Thoracic aorta (tissue), 2 donors: ENCODE data around the gene MTMR1. TPM values are rescaled to one million over a fixed set of nuclear protein-coding genes. Genes with fewer than 3 reads are reported as not detected.

ENCODE experiments used
- ATAC-seq: fragments of 150-250 bp; one replicate; pipeline ENCODE4 v1.8.0; 2017; ENCODE audit warnings: low read depth; ENCODE audit not compliant: insufficient number of reproducible peaks, low FRiP score
- DNase-seq: peaks from one replicate; pipeline ENCODE4 v3.0.0-alpha.2; 2020; ENCODE audit warnings: low spot score
- H3K27ac ChIP-seq, 2 donors: fragments of 200-600 bp; sonication (generic); 1 replicate in 1 of 2; 2 replicates in 1 of 2; pipeline ENCODE4 v1.5.1; 2016; ENCODE audit warnings: mild to moderate bottlenecking in 2 of 2, moderate library complexity in 2 of 2
- H3K27me3 ChIP-seq: fragments of 200-600 bp; sonication (generic); replicated peaks from 2 replicates; pipeline ENCODE4 v1.6.0; 2016; ENCODE audit warnings: mild to moderate bottlenecking; ENCODE audit not compliant: insufficient read depth
- H3K36me3 ChIP-seq: fragments of 200-600 bp; sonication (generic); one replicate; pipeline ENCODE4 v1.5.1; 2016
- H3K4me1 ChIP-seq, 2 donors: fragments of 200-600 bp; sonication (generic); 1 replicate in 1 of 2; 2 replicates in 1 of 2; pipeline versions ENCODE4 v1.5.1 to v1.6.0; 2016; ENCODE audit warnings: low read depth in 2 of 2, mild to moderate bottlenecking in 1 of 2; ENCODE audit not compliant: control insufficient read depth in 1 of 2
- H3K4me3 ChIP-seq: fragments of 200-600 bp; sonication (generic); 2 replicates; pipeline ENCODE4 v1.5.1; 2016; ENCODE audit warnings: mild to moderate bottlenecking
- H3K9me3 ChIP-seq: fragments of 200-600 bp; sonication (generic); 2 replicates; pipeline ENCODE4 v1.5.1; 2016
- total RNA-seq, 2 donors: library from RNA; depleted of rRNA; stranded (reverse); fragments of >200 nt; gene quantifications; one replicate each; pipeline versions ENCODE4 v1.1.0 to v1.2.3, GENCODE V29; 2016
- TF ChIP-seq, protein P1 (sequence below): fragments of 200-600 bp; sonication (generic); IDR thresholded peaks from one replicate; pipeline ENCODE4 v1.5.1; 2019; ENCODE audit warnings: antibody characterized with exemption

The MTMR1 gene
- total RNA-seq, 2 donors from 2014 or later: 26.5 to 31.5 TPM

DNA sequence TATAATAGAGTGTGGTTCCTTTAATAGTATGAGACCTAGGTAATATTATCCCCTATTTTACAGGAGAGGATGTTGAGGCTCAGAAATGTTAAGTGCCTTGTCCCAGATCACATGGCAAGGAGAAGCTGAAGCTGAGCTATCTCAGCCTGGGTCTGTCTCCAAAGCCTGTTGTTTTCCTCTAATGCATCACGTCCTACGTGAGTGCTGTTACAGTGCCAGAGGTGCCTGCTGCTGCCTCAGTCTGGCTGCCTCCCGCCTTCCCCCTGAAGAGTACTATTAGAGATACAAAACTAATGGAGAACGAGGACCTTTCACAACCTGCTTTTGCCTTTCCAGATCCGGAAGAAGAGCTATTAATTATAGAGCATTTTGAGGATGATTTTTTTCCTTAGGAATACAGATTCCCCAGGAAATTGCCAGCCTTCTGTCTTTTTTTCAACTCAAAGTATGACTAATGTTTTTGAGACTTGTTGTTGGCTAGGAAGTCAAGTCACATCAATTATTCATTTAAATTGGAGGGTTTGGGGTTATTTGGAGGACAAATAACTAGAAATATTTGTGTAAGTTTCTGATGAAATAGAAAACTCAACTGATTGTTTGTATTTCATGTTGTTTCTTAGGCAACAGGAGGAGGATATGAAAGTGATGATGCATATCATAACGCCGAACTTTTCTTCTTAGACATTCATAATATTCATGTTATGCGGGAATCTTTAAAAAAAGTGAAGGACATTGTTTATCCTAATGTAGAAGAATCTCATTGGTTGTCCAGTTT lies 43.9 kb upstream of the MTMR1 start:
- no peak for DNase-seq
- H3K9me3 ChIP-seq: no peaks in the 10 kb centered on the region
- no peak overlapping the region for H3K4me3 ChIP-seq
- TF ChIP-seq, protein P1, sequence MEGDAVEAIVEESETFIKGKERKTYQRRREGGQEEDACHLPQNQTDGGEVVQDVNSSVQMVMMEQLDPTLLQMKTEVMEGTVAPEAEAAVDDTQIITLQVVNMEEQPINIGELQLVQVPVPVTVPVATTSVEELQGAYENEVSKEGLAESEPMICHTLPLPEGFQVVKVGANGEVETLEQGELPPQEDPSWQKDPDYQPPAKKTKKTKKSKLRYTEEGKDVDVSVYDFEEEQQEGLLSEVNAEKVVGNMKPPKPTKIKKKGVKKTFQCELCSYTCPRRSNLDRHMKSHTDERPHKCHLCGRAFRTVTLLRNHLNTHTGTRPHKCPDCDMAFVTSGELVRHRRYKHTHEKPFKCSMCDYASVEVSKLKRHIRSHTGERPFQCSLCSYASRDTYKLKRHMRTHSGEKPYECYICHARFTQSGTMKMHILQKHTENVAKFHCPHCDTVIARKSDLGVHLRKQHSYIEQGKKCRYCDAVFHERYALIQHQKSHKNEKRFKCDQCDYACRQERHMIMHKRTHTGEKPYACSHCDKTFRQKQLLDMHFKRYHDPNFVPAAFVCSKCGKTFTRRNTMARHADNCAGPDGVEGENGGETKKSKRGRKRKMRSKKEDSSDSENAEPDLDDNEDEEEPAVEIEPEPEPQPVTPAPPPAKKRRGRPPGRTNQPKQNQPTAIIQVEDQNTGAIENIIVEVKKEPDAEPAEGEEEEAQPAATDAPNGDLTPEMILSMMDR: no peak
- no peaks in the 10 kb centered on the region for H3K27me3 ChIP-seq
- no peaks in the 10 kb centered on the region for H3K36me3 ChIP-seq
- H3K27ac ChIP-seq: peak overlapping the region in 1 of 2 donors; percentile 16
- no peak for ATAC-seq
- peaks cover 0 to 12% of the 10 kb centered on the region in 2 donors for H3K4me1 ChIP-seq

DNA sequence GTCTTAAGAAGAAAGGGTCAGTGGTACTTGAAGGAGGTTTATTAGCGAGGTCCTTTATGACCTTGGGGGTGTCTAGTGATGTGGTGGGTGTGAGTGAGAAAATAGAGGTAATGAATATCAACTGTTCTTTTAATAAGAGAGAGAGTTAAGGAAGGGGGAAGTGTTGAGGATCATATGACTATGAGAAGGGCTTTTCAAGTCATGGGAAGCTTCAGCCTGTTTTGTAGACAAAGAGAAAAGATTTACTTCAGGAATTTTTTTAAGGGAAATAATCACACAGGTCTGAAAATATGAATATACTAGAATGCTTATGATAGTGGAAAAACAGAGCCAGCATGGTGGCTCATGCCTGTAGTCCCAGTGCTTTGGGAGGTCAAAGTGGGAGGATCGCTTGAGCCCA lies 41.3 kb upstream of the MTMR1 start:
- Histone ChIP-seq H3K4me3 (no peak overlapping the region), H3K27ac (no peak overlapping the region), H3K9me3 (no peaks in the 10 kb centered on the region), H3K27me3 (no peaks in the 10 kb centered on the region), H3K4me1 (peaks cover 0 to 12% of the 10 kb centered on the region in 2 donors), H3K36me3 (no peaks in the 10 kb centered on the region)
- DNase-seq: no peak
- no peak for ATAC-seq
- TF ChIP-seq, protein P1: no peak

DNA sequence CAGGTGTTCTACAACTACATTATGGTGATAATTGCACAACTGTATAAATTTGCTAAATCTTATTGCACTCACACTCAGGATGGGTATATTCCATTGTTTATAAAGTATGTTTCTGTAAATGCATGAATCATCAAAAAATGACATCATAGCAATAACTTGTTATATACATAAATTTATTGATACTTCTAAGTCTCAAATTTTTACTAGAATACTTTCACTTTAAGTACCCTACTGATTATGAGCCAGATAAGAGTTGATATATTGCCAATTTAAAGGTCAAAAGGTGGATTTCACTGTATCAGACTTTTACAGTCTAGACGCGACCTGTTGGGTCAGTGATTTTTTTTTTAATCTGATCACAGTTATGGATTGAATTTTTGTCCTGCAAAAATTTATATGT lies 37.4 kb upstream of the MTMR1 start:
- no peak for DNase-seq
- TF ChIP-seq, protein P1: no peak
- no peak overlapping the region for H3K4me3 ChIP-seq

DNA sequence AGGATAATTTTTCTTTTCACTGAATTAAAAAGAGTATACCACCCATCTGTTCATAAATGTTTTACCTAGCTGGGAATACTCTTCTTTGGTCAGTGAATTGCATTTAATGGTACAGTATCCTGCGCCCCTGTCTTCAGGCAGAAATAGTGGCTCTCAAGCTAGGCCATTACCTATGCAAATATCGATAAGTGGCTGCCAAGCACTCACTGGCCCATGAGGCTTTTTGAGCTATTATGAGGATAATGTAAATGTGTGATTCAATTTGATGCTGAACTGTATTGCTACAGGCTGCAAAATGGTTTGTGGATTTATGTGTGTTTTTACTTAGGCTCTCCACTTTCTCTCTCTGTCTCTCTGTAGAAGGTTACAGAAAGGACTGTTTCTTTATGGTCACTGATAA lies 30.1 kb upstream of the MTMR1 start:
- H3K4me3 ChIP-seq: no peak overlapping the region
- H3K9me3 ChIP-seq: no peaks in the 10 kb centered on the region
- no peaks in the 10 kb centered on the region for H3K27me3 ChIP-seq
- DNase-seq (no peak), ATAC-seq (no peak)
- H3K36me3 ChIP-seq: no peaks in the 10 kb centered on the region
- TF ChIP-seq, protein P1: no peak
- H3K27ac ChIP-seq: no peak overlapping the region
- peaks cover 3 to 6% of the 10 kb centered on the region in 2 donors for H3K4me1 ChIP-seq

More for the DNA sequence above, 37.4 kb upstream of the MTMR1 start:
- Histone ChIP-seq H3K4me1 (no peaks in the 10 kb centered on the region), H3K36me3 (no peaks in the 10 kb centered on the region), H3K9me3 (no peaks in the 10 kb centered on the region), H3K27me3 (no peaks in the 10 kb centered on the region), H3K27ac (no peak overlapping the region)
- no peak for ATAC-seq

DNA sequence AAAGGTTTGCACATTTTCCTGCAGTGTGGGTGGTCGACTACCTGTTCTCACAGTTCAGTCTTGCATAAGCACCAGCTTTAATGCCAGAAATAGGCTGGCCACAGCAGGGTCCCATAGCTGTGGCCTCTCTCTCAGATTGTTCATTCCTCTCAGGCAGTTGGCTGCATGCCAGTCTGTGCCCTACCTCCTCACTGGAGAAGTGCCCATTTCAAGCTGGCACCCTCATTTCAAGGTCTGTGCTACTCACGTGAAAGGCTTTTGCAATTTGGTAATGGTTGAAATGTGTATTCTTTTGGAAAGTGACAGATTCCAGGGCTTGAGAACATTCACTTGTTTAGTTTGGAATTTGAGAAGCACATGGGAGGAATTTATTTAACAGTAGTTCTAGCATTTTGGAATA lies 28.9 kb upstream of the MTMR1 start:
- H3K36me3 ChIP-seq: no peaks in the 10 kb centered on the region
- peaks cover 3 to 6% of the 10 kb centered on the region in 2 donors for H3K4me1 ChIP-seq
- no peaks in the 10 kb centered on the region for H3K27me3 ChIP-seq
- H3K4me3 ChIP-seq: no peak overlapping the region
- no peak overlapping the region for H3K27ac ChIP-seq
- no peaks in the 10 kb centered on the region for H3K9me3 ChIP-seq
- TF ChIP-seq, protein P1: no peak
- DNase-seq: no peak
- ATAC-seq: no peak
